GM10248 (cell line): ENCODE measurements around the gene MGARP.

Experiments
- CTCF ChIA-PET: fragments of 300-600 bp; sonication (Branson Sonifier 250); formaldehyde crosslinking; extraction: SDS; loops from one replicate; lab custom pipeline; 2021; ENCODE audit warnings: antibody characterized with exemption; lab: Yijun Ruan, JAX
- POLR2A ChIA-PET: fragments of 350-650 bp; sonication (Branson Sonifier 250); formaldehyde crosslinking; extraction: SDS; loops from one replicate; lab custom pipeline; 2020; ENCODE audit warnings: antibody characterized with exemption; lab: Yijun Ruan, JAX
- DNase-seq: peaks from one replicate; pipeline ENCODE4 v3.0.0; 2012; ENCODE audit errors: extremely low spot score
- TF ChIP-seq, protein P1 (sequence below): IDR thresholded peaks from 2 replicates; pipeline ENCODE4 v1.5.1; 2012; ENCODE audit warnings: mild to moderate bottlenecking, low read depth; ENCODE audit errors: extremely low read depth, missing control alignments, control extremely low read depth

Gene MGARP

DNA sequence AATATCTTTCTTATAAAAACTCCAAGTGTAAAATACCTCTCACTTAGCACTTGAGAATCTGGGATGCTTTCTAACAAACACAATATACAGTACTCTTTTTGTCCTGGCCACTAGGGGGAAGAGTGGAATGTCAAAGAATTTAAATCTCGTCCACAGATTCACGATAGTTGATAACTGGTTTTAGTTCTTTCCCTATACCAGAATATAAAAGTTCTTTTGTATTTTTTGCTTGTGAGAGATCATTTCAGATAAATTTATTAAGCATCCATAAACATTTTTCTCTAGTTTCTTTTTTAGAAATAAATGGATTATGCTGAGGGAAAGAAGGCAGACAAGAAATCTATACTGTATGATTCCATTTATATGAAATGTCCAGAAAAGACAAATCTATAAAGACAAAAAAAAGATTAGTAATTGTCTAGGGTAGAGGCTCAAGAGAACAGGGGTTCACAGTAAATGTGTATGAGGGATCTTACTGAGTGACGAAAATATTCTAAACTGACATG is 50.4 kb downstream of the MGARP start:
- ChIA-PET CTCF (interaction anchor here (1.6 kb wide), 1 partner anchor 52 kb away, joined by 4 read pairs; no protein-coding TSS in a partner anchor), POLR2A (no interaction called here)
- DNase-seq, result peak; percentile 52
- TF ChIP-seq, protein P1, sequence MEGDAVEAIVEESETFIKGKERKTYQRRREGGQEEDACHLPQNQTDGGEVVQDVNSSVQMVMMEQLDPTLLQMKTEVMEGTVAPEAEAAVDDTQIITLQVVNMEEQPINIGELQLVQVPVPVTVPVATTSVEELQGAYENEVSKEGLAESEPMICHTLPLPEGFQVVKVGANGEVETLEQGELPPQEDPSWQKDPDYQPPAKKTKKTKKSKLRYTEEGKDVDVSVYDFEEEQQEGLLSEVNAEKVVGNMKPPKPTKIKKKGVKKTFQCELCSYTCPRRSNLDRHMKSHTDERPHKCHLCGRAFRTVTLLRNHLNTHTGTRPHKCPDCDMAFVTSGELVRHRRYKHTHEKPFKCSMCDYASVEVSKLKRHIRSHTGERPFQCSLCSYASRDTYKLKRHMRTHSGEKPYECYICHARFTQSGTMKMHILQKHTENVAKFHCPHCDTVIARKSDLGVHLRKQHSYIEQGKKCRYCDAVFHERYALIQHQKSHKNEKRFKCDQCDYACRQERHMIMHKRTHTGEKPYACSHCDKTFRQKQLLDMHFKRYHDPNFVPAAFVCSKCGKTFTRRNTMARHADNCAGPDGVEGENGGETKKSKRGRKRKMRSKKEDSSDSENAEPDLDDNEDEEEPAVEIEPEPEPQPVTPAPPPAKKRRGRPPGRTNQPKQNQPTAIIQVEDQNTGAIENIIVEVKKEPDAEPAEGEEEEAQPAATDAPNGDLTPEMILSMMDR, result peak; percentile 65

DNA sequence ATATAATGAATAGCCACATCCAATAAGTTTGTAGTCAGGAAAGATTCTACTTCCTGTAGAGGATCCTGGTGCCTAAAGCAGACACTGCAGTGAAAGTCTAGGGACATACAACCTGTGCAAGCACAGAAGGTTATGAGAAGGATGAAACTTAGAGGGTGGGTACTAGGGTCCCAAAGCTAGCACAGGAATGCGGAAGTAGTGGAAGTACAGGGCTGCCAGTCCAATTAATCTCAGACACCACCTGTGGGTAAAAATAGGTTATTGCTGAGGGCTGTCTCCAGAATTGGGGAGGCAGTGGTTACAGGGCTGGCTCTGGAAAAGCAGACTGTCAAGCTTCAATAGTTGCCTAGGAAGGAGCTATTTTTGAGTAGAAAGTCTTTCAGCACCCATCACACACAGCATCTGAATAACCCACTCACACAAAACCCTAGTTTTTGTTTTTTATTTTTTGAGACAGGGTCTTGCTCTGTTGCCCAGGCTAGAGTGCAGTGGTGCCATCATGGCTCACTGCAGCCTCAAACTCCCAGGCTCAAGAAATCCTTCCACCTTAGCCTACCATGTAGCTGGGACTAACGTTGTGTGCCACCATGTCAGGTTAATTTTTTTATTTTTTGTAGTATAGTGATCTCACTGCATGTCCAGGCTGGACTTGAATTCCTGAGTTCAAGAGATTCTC is 52.2 kb downstream of the MGARP start:
- ChIA-PET CTCF (interaction anchor here (0.8 to 2.8 kb wide), 22 partner anchors 9 to 303 kb away, joined by 3 to 19 read pairs (median 4); partner anchors contain the start of gene MGARP), POLR2A (no interaction called here)
- TF ChIP-seq, protein P1, result peak; percentile 45
- DNase-seq, result peak; percentile 33

DNA sequence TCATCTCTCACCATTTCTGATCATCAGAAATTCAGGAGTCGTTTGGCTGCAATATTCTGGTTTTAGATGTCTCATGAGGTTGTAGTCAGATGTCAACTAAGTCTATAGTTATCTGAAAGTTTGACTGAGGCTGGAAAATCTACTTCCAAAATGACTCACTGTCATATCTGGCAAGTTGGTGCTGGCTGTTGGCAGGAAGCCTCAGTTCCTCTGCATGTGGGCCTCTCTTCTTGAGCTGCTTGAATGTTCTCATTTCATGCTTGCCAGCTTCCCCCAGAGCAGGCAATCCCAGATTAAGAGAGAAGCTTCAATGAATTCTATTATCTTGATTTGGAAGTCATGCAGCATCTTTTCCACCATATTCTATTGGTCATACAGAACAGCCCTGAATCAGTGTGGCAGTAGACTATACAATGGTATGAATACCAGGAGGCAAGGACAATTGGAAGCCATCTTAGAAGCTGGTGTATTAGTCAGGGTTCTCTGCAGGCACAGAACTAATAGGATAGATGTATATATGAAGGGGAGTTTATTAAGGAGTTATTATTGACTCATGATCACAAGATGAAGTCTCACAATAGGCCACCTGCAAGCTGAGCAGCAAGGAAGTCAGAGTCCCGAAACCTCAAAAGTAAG is 56.2 kb downstream of the MGARP start:
- no peak for DNase-seq
- POLR2A ChIA-PET, result no interaction called here
- TF ChIP-seq, protein P1, result no peak
- CTCF ChIA-PET, result interaction anchor here (1.0 to 3.3 kb wide), 7 partner anchors 9 to 194 kb away, joined by 3 to 12 read pairs (median 4); no protein-coding TSS in a partner anchor

DNA sequence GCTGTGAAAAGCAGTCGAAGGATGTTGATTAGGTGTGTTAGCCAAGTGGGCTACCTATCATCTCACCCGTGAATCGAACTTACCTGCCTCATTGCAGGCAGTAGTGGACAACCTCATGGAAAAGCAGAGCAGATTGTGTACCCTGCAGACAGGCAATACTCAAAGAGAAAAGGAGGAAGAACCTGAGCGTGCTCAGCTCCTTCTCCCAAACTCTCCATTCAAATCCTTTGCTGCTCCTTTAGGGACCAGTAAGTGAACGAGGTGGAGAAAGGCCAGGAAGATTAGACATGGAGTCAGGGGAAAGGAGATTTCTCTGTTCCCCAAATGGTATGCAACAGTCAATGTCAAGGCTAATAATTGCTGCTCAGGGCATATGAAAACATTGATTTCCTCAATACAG is 57.8 kb downstream of the MGARP start:
- TF ChIP-seq, protein P1, result no peak
- POLR2A ChIA-PET, result no interaction called here
- CTCF ChIA-PET, result interaction anchor here (1.1 to 2.1 kb wide), 2 partner anchors 9 to 12 kb away, joined by 3 to 4 read pairs; no protein-coding TSS in a partner anchor
- DNase-seq, result no peak

DNA sequence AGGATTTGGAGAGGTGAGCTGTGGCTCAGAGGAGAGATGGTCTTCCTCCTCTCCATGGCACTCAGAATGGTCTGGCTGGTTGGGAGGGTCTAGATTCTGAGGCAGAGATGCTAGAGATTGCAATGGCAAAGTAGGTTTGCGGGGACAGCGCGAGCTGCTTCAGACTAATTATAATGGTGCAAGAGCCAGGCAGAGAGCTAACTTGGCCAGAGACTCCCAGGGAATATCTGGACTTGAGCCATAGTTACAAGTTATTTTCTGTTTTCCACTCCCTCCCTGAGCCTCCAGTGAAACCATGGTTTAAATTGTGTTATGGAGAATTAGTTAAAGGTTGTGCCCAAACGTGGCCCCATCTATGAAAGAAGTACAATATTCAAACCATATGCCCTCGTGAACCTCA is 58.3 kb downstream of the MGARP start:
- DNase-seq, result no peak
- TF ChIP-seq, protein P1, result no peak
- POLR2A ChIA-PET, result no interaction called here
- CTCF ChIA-PET, result interaction anchor here (1.1 to 2.1 kb wide), 2 partner anchors 9 to 13 kb away, joined by 3 to 4 read pairs; no protein-coding TSS in a partner anchor

DNA sequence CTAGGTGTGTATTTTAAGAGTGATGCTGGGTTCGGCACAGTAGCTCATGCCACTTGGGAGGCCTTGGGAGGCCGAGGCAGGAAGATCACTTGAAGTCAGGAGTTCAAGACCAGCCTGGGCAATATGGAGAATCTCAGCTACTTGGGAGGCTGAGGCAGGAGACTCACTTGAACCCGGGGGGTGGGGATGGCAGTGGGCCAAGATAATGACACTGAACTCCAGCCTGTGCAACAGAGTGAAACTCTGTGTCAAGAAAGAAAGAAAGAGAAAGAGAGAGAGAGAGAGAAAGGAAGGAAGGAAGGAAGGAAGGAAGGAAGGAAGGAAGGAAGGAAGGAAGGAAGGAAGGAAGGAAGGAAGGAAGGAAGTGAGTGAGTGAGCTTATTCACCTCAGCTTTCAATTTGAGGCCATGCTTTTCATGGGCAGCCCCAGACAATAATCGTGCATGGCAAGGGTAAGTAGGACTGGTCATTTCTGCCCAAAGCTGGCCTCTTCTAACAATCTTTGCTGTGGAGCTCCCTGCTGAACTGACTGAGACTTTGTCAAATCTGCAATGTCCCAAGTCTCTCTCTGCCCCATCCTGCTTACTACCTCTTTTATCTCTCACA is 60.5 kb downstream of the MGARP start:
- no peak for DNase-seq
- POLR2A ChIA-PET, result no interaction called here
- TF ChIP-seq, protein P1, result no peak
- CTCF ChIA-PET, result interaction anchor here (0.5 to 2.4 kb wide), 6 partner anchors 8 to 189 kb away, joined by 3 to 11 read pairs (median 4); no protein-coding TSS in a partner anchor
